HG03039 (cell line): Measurements from ENCODE around the gene ITIH6.
"Not testable (repeated sequence)": the region's sequence is repeated elsewhere in the genome, so short reads cannot be mapped to it uniquely, and the experiment has no call there.

ENCODE experiments used
- ATAC-seq: cut with Tn5 transposase; IDR thresholded peaks from one replicate; pipeline ENCODE4 v1.9.1; 2021; ENCODE audit warnings: mild to moderate bottlenecking, moderate library complexity; ENCODE audit not compliant: unreplicated experiment

The ITIH6 gene

DNA sequence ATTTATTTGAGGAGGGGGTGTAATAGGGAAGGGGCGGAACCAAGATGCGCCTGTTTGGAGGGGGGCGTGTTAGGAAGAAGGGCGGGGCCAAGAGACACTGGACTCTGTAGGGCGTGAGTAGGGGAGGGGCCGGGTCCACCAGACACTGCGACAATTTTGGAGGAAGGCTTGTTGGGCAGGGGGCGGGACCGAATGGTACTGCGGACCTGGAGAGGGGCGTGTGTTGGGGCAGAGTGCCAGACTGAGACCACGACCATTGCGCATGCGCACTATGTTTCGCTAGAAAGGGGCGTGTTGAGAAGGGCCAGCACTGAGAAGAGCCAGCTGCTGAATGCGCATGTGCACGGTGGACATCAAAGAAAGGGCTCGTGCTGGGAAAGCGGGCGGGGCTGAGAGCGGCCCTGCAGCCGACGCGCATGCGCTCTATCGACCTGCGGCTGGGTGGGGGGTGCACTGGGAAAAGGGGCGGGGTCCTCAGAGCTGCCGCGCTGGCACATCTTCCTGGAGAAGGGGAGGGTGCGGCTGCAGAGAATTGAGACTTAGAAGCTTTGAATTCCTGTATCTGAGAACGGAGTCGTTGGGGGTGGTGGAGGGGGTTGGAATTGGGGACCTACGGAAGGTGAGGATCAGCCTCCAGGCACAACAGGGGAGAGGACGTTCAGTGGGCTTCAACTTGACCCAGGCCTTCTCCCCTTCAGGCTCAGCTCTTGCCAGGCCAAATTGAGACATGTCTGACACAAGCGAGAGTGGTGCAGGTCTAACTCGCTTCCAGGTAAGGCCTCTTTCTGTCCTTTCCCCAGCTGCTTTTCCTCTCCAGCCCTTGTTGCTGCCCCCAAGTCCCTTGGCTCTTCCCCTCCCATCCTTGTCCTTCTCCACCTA is 10.8 kb upstream of the ITIH6 start:
- ATAC-seq = peak; percentile 93

GRCh38 chrX:54808109-54808604 is 10.1 kb upstream of the ITIH6 start:
- no peak for ATAC-seq

DNA sequence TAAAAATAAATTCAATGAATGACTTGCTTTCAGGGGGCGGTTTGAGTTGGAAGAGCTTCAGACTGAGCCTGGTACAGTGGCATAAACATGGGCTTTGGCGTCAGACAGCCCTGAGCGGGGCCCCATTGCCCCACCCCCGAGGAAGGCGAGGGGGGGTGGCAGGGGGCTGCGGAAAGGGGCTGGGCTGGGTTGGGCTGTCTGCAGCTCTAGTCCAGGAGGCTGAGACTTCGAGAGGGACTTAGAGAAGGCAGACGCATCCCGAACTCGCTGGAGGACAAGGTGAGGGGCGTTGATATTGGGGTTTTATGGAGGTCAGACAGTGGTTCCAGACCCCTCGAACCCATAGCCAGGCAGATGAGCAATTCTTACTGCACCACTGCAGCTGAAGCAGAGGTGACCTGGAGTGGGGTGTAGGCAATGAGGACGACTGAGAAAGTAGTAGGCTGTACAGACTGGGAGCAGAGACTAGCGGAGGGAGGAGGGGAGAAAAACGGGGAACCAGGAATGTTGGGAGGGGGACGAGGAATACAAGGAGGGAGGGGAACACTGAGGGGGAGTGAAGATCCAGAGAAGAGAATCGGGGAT is 9.6 kb upstream of the ITIH6 start, which contains the start of gene MAGED2:
Gene MAGED2, plus strand, starts transcription at position 222 of the 585 bp plus-strand sequence. CDS start 1,587 bp downstream, outside the sequence.
- no peak for ATAC-seq

DNA sequence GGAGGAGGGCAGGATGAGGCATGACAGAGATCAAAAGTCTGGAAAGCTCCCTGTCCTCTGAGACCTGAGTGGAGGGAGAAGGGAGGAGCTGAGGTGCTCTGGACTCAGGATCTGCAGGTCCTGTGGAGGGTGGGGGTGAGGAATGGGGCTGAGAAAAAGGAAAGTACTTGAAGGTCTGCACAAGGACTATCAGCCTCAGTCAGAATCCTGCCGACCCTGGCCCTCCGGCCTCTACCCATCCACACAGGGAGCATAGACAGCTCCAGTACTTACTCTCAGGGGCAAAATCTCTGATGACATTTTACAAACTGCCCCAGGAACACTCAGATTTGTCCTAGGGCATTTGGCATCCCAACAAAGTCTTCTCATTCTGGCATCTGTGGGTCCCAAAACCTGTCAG is 991 bp upstream of the ITIH6 start:
- ATAC-seq = no peak

DNA sequence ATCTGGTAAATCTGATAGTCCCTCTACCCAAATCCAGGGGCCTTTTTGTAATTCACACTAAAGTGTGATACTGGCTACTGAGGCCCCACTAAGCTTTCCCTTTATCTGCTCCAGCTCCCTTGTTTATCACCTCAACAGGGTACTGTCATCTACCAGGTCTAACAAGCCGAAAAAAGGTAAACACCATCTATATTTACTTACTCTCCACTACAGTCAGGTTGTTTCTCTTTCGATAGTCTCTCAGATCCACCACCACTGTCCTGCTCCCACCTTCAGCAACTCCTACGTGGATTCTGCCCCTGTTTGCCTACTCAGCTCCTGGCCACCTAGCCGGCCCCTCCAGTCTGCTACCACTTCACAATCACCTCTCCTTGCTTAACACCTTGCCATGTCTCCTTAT is 3.3 kb downstream of the ITIH6 start:
- ATAC-seq = no peak

- ATAC-seq = no peak
Measured at GRCh38 chrX:54794028-54794427, 4.0 kb downstream of the ITIH6 start.

DNA sequence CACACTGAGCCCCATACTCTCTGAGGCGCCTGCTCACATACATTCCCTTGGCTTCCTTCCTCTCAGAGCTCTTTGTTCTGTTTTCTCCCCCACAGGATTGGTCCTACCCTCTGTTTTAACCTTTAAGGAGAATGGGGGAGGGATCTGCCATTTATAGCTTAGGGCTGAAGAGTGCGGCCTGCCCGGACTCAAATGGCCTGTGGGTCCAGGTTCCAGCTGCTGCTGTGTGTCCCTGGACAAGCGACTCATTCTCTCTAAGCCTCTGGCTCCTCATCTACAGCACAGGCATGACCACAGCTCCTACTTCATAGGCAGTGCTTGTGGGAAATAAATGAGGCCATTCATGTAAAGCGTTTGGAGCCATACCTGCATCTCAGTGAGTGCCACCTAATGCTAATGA is 8.7 kb downstream of the ITIH6 start:
- not testable (repeated sequence) for ATAC-seq

DNA sequence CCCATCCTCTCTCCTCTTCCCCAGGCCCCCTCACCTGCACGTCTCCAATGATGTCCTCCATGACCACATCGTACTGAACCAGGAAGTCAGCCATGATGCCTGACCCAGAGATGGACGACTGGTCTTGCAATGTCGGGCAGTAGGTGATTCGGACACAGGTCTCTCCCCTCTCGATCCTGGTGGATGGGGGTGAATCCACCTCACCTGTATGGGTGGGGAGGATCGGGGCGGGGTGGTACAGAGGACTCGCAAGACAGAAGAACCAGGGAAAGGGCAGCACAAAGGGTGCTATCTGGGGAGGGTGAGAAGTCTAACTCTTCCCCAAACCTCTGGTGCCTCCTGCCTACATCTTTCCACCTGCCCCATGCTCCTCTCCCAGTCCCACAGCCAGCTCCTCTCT is 9.6 kb downstream of the ITIH6 start:
- ATAC-seq = no peak

DNA sequence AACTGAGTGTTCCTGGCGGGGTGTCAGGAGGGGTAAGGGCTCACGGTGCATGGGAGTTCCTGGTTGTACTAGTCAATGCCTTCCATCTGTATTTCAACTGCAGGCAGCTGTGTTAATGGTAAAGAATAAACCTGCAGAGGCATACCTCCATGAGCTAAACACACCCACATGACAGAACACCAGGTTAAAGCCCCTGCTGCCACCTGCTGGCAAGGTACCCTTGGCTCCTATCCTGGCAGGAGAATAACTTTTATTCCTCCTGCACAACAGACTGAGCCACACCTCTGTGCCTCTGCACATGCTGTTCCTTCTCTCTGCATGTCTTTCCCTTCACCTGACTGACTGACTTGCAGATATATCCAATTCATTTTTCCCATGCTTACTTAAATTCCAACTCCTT is 11.1 kb downstream of the ITIH6 start:
- no peak for ATAC-seq

DNA sequence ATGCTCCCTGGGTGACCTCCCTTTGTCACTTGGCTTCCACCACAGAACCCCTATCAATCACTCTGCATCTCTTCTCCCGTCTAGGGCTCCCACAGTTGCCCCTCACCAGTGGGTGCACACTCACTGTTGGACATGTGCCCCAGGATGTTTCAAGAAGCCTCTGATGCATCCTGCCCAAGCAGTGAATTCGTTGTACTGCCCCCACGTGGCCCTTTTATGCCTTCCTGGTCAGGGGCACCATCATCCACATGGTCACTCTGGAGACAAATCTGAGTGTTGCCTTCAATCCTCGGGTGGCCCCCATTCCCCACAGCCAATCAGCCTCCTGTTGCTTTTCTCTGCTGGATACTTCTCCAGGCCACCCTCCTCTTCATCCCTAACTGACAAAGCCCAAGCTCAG is 12.2 kb downstream of the ITIH6 start:
- ATAC-seq = no peak

GRCh38 chrX:54776987-54777672 is 20.9 kb downstream of the ITIH6 start:
- no peak for ATAC-seq

GRCh38 chrX:54776061-54776460 is 22.0 kb downstream of the ITIH6 start:
- no peak for ATAC-seq

DNA sequence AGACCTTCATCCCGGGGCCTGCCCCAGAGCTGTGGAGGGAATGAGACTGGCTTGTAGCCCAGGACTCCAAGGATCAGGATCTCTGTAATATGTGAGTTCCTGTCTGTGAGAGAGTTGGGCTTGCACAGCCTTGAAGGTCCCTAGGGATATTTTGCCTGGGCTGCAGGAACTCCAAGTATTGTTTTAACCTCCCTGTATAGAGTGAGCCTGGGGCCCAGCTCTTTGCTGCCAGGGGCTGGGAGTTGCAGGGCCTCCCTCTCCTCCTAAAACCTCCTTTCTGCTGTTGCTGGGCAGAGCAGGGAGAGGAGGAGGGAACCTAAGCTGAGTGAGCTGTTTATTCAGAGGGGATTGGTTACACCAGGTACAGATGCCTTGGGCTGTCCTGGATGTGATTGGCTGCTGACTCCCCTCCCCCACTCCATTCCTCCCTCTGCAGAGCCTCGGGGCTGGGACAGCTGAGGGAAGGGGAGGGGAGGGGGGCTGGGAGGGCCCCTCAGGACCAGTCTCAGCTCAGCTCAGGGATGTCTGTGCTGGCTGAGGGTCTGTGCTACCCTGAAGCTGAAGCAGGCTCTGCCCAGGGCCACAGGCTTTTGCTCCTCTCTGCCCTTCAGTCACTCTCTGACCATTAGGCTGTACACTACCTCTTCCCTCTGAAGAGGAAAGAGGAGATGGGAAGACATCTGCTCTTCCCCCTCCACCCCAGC is 23.5 kb downstream of the ITIH6 start:
- ATAC-seq = not testable (repeated sequence)

DNA sequence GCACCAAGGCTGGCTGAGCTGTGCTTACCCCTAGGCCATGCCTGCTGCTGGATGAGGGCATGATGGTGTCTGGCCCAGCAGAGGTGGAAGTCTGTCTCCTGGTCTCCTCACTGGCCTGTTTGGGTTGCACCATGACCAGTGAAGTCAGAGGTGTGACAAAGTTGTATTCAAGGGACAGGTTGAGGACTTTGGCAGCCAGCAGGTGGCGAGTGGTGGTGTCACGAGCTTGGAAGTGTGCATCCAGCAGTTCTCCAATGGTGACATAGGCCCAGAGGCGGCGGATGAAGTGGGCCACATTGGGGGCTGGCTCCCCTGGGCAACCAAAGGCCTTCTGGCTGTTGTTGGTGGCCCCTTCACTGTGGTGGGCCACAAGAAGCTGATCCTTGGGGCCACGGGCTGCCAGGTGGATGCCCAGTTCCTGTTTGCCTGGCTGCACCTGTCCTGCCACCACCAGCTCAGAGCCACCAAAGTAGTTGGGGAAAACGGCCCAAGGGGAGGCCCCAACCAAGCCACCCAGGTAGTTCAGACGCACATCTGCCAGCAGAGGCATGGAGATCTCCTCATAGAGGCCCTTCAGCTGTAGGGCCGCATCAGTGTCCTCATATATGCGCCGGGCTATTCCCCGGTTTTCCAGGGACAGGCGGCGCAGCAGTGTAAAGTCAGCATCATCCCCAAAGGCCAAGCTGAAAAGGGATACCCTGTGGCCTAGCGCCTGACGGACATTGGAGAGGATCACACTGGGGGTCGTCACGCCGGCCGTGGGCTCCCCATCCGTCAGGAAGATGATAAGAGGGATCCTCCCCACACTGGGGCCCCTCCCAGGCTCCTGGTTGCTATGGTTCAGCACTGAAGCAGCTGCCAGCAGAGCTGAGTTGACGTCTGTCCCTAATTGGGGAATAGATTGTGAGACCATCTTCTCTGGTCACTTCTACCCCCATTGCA is 39.7 kb downstream of the ITIH6 start:
- no peak for ATAC-seq

GRCh38 chrX:54754854-54755253 is 43.2 kb downstream of the ITIH6 start:
- ATAC-seq = no peak

GRCh38 chrX:54748626-54749025 is 49.4 kb downstream of the ITIH6 start:
- ATAC-seq = no peak

GRCh38 chrX:54747733-54748393 is 50.2 kb downstream of the ITIH6 start:
- no peak for ATAC-seq

- no peak for ATAC-seq
Measured at GRCh38 chrX:54746928-54747327, 51.1 kb downstream of the ITIH6 start.

GRCh38 chrX:54745676-54746075 is 52.4 kb downstream of the ITIH6 start:
- no peak for ATAC-seq
